CD14-positive monocyte (primary cell): ENCODE measurements around the gene ESCO1. TPM values are rescaled to one million over a fixed set of nuclear protein-coding genes. Genes with fewer than 3 reads are reported as not detected.
A peak's percentile ranks its signal among the peaks of the same experiment; 100 is the strongest.
"Not testable (repeated sequence)": the region's sequence is repeated elsewhere in the genome, so short reads cannot be mapped to it uniquely, and the experiment has no call there.

Experiments used
- DNase-seq, 3 donors: peaks; one replicate each; pipeline ENCODE4 v3.0.0-alpha.2; 2011 to 2022
- H2AFZ ChIP-seq: 2 replicates; pipeline ENCODE4 v1.6.0; 2012; ENCODE audit warnings: mild to moderate bottlenecking, low read depth, low read length, inconsistent platforms; ENCODE audit not compliant: insufficient read depth, poor library complexity, severe bottlenecking
- H3K27ac ChIP-seq, 2 donors: 1 replicate in 1 of 2; 2 replicates in 1 of 2; pipeline ENCODE4 v1.5.1; 2012 to 2013; ENCODE audit warnings: low read length in 2 of 2, control low read depth in 1 of 2, inconsistent platforms in 1 of 2, low read depth in 1 of 2, mild to moderate bottlenecking in 1 of 2
- H3K27me3 ChIP-seq, 2 donors: one replicate each; pipeline versions ENCODE4 v1.6.0 to v1.6.1; 2011 to 2013; ENCODE audit warnings: low read length in 2 of 2; ENCODE audit not compliant: control insufficient read depth in 2 of 2, insufficient read depth in 2 of 2
- H3K36me3 ChIP-seq, 2 donors: replicated peaks in 1 of 2; 1 replicate in 1 of 2; 2 replicates in 1 of 2; pipeline versions ENCODE4 v1.5.1 to v1.6.1; 2012 to 2013; ENCODE audit warnings: low read length in 2 of 2, control low read depth in 1 of 2, inconsistent platforms in 1 of 2, mild to moderate bottlenecking in 1 of 2; ENCODE audit not compliant: insufficient read depth in 2 of 2, control insufficient read depth in 1 of 2
- H3K4me1 ChIP-seq, 2 donors: 1 replicate in 1 of 2; 2 replicates in 1 of 2; pipeline versions ENCODE4 v1.5.1 to v1.6.1; 2012 to 2013; ENCODE audit warnings: low read length in 2 of 2, control low read depth in 1 of 2, inconsistent platforms in 1 of 2, mild to moderate bottlenecking in 1 of 2, moderate library complexity in 1 of 2; ENCODE audit not compliant: insufficient read depth in 2 of 2, control insufficient read depth in 1 of 2
- H3K4me2 ChIP-seq: replicated peaks from 2 replicates; pipeline ENCODE3; 2012; ENCODE audit warnings: low read length, moderate library complexity, mild to moderate bottlenecking; ENCODE audit not compliant: poor library complexity, severe bottlenecking; ENCODE audit errors: extremely low read depth
- H3K4me3 ChIP-seq, 3 experiments: fragments of 200-600 bp in 1 of 3; sonication (generic) in 1 of 3; replicated peaks in 1 of 3; 1 replicate in 2 of 3; 2 replicates in 1 of 3; pipeline ENCODE4 v1.5.1; 2011 to 2013; ENCODE audit warnings: low read length in 3 of 3, mild to moderate bottlenecking in 3 of 3, control low read depth in 2 of 3, low read depth in 2 of 3, inconsistent platforms in 1 of 3, moderate library complexity in 1 of 3
- H3K79me2 ChIP-seq: 2 replicates; pipeline ENCODE4 v1.6.0; 2012; ENCODE audit warnings: mild to moderate bottlenecking, control low read depth, inconsistent platforms, low read length, moderate library complexity; ENCODE audit not compliant: insufficient read depth
- H3K9ac ChIP-seq: 2 replicates; pipeline ENCODE4 v1.6.0; 2017; ENCODE audit warnings: low read length, mild to moderate bottlenecking; ENCODE audit not compliant: insufficient read depth, poor library complexity, severe bottlenecking
- H3K9me3 ChIP-seq, 2 donors: replicated peaks in 1 of 2; 1 replicate in 1 of 2; 2 replicates in 1 of 2; pipeline versions ENCODE4 v1.5.1 to v1.6.1; 2012 to 2013; ENCODE audit warnings: low read length in 2 of 2, control low read depth in 1 of 2; ENCODE audit not compliant: control insufficient read depth in 1 of 2, insufficient read depth in 1 of 2
- H4K20me1 ChIP-seq: 2 replicates; pipeline ENCODE4 v1.6.0; 2012; ENCODE audit warnings: mild to moderate bottlenecking, low read length, control low read depth, moderate library complexity; ENCODE audit not compliant: insufficient read depth
- H3K27ac Mint-ChIP-seq, 7 donors: one replicate each; pipeline ENCODE4 v1.8.0; 2020; ENCODE audit warnings: mild to moderate bottlenecking in 7 of 7, mixed read lengths in 7 of 7, moderate library complexity in 6 of 7, inconsistent platforms in 2 of 7
- H3K27me3 Mint-ChIP-seq, 3 donors: one replicate each; pipeline ENCODE4 v1.8.0; 2021 to 2022; ENCODE audit warnings: low read depth in 3 of 3, mild to moderate bottlenecking in 3 of 3, mixed read lengths in 3 of 3, moderate library complexity in 3 of 3, inconsistent platforms in 1 of 3
- H3K36me3 Mint-ChIP-seq, 2 donors: one replicate each; pipeline ENCODE4 v1.8.0; 2020; ENCODE audit warnings: mixed read lengths in 2 of 2, inconsistent platforms in 1 of 2, mild to moderate bottlenecking in 1 of 2
- H3K4me1 Mint-ChIP-seq: one replicate; pipeline ENCODE4 v1.8.0; 2020; ENCODE audit warnings: mild to moderate bottlenecking, mixed read lengths
- H3K4me3 Mint-ChIP-seq, 2 donors: one replicate each; pipeline ENCODE4 v1.8.0; 2020; ENCODE audit warnings: mild to moderate bottlenecking in 2 of 2, mixed read lengths in 2 of 2, moderate library complexity in 1 of 2
- H3K9me3 Mint-ChIP-seq, 7 donors: one replicate each; pipeline ENCODE4 v1.8.0; 2020 to 2022; ENCODE audit warnings: mixed read lengths in 7 of 7, mild to moderate bottlenecking in 6 of 7, moderate library complexity in 6 of 7, inconsistent platforms in 2 of 7
- WGBS: methylation state at CpG from one replicate; pipeline ENCODE4 v1.1.5; 2013; ENCODE audit warnings: missing lambda C conversion rate; ENCODE audit not compliant: insufficient coverage; 5-methylcytosine and 5-hydroxymethylcytosine counted together
- intact Hi-C, 2 donors: fragments of 100-400 bp; cut with micrococcal nuclease; formaldehyde crosslinking; loops; one replicate each; pipeline versions ENCODE4 v1.15.0 to v1.15.1; 2023
- polyA plus RNA-seq, 3 donors: library from polyadenylated mRNA; depleted of rRNA in 1 of 3; unstranded in 2 of 3; stranded (reverse) in 1 of 3; fragments of 300-500 nt in 2 of 3; fragments of >200 nt in 1 of 3; fragmentation: Illumina TruSeq in 2 of 3; gene quantifications; 1 replicate in 2 of 3; 2 replicates in 1 of 3; pipeline ENCODE4 v1.2.3, GENCODE V29; 2012 to 2021
- TF ChIP-seq, protein P1 (sequence below): fragments of 200-600 bp; IDR thresholded peaks from one replicate; pipeline ENCODE4 v1.8.0; 2022; ENCODE audit warnings: antibody characterized with exemption, mild to moderate bottlenecking

Gene ESCO1
- polyA plus RNA-seq, 3 donors, result 1.3 to 6.1 (median 2.5) TPM

DNA sequence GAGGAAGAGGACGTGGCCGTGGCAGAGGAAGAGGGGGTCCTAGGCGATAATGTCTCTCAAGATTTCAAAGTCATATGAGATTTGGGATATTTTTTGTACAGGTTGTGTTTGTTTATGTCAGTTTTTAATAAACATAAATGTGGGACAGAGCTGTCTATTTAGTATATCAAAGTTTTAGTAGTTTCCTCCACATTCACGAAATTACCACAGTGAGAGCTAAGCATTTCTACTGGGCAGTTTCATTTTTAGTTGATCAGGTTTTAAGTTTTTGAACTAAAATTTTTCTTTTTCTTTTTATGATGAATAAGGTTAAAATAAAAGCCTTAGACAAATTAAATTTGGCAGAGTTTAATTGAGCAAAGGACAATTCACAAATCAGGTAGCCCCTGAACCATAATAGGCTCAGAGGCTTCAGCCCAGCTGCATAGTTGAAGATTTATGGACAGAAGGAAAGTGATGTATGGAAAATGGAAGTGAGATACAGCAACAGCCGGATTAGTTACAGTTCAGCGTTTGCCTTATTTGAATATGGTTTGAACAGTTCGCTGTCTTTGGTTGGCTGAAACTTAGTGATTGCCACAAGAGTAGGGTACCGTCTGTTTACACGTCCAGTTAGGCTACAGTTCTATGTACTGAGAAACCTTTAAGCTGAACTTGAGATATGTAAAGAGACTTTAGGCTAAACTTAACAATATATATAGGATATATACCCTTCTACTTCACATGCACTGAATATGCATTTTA, 28.8 kb upstream of the ESCO1 start:
- Histone ChIP-seq H3K79me2 (peaks cover 19% of the 10 kb centered on the region), H3K9ac (no peak overlapping the region), H4K20me1 (peaks cover 3% of the 10 kb centered on the region), H3K27me3 (no peaks in the 10 kb centered on the region), H3K4me1 (no peaks in the 10 kb centered on the region), H3K4me2 (no peak overlapping the region), H2AFZ (no peak overlapping the region), H3K9me3 (no peaks in the 10 kb centered on the region), H3K36me3 (peaks cover 62 to 85% of the 10 kb centered on the region in 2 donors), H3K4me3 (no peak overlapping the region), H3K27ac (no peak overlapping the region)
- Mint-ChIP-seq H3K27ac (peak overlapping the region in 5 of 7 donors; percentile 22 to 82 (median 47)), H3K4me3 (no peak overlapping the region), H3K27me3 (no peaks in the 10 kb centered on the region), H3K36me3 (peaks cover 48 to 86% of the 10 kb centered on the region in 2 donors), H3K9me3 (peaks cover 0 to 2% (median 0%) of the 10 kb centered on the region in 7 donors), H3K4me1 (no peaks in the 10 kb centered on the region)
- TF ChIP-seq, protein P1, sequence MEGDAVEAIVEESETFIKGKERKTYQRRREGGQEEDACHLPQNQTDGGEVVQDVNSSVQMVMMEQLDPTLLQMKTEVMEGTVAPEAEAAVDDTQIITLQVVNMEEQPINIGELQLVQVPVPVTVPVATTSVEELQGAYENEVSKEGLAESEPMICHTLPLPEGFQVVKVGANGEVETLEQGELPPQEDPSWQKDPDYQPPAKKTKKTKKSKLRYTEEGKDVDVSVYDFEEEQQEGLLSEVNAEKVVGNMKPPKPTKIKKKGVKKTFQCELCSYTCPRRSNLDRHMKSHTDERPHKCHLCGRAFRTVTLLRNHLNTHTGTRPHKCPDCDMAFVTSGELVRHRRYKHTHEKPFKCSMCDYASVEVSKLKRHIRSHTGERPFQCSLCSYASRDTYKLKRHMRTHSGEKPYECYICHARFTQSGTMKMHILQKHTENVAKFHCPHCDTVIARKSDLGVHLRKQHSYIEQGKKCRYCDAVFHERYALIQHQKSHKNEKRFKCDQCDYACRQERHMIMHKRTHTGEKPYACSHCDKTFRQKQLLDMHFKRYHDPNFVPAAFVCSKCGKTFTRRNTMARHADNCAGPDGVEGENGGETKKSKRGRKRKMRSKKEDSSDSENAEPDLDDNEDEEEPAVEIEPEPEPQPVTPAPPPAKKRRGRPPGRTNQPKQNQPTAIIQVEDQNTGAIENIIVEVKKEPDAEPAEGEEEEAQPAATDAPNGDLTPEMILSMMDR, result no peak
- intact Hi-C loops, result no loop called here
- 79% methylated on average over 6 of the region's 9 CpGs for WGBS
- DNase-seq, result no peak

DNA sequence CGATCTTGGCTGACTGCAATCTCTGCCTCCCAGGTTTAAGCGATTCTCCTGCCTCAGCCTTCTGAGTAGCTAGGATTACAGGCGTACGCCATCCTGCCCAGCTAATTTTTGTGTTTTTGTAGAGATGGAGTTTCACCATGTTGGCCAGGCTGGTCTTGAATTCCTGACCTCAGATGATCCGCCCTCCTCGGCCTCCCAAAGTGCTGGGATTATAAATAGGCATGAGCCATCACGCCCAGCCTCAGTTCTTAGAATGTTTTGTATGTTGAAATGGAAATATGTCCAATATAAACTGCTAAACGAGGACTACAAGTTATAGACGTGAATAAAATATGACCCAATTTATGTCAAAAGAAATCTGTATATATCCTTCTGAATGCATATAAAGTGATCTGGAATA, 21.1 kb upstream of the ESCO1 start:
- H3K9ac ChIP-seq, H3K4me3 Mint-ChIP-seq, H3K4me2 ChIP-seq, H3K4me1 Mint-ChIP-seq, DNase-seq, H3K27me3 Mint-ChIP-seq, H3K9me3 ChIP-seq, H3K27ac ChIP-seq, H3K4me3 ChIP-seq, H3K27me3 ChIP-seq, H3K9me3 Mint-ChIP-seq, H3K4me1 ChIP-seq, H2AFZ ChIP-seq: not testable (repeated sequence)
- intact Hi-C loops, result loop anchor here in 1 of 2 donors (2.0 kb wide), 1 partner anchor 45 kb away; no protein-coding TSS in a partner anchor
- peaks cover 39 to 60% of the 10 kb centered on the region in 2 donors for H3K36me3 ChIP-seq
- Mint-ChIP-seq H3K36me3 (peaks cover 41 to 76% of the 10 kb centered on the region in 2 donors), H3K27ac (peak overlapping the region in 2 of 7 donors; percentile 33 to 57)
- 100% methylated on average over 4 of the region's 9 CpGs for WGBS
- H4K20me1 ChIP-seq, result peaks cover 36% of the 10 kb centered on the region
- H3K79me2 ChIP-seq, result peaks cover 85% of the 10 kb centered on the region
